IMR-90 (cell line): ENCODE data around the gene HSPA1L. TPM values are rescaled to one million over a fixed set of nuclear protein-coding genes. Genes with fewer than 3 reads are reported as not detected.
A peak's percentile ranks its signal among the peaks of the same experiment; 100 is the strongest.

Source experiments
- ATAC-seq: fragments of 200-7000 bp; cut with Tn5 transposase; 2 replicates; pipeline ENCODE4 v1.9.1; 2020; ENCODE audit warnings: low read depth, mild to moderate bottlenecking, moderate library complexity
- BruUV-seq: library from RNA; stranded (reverse); fragments of 400-500 nt; replicated peaks from 2 replicates; lab custom pipeline; 2021; lab: Mats Ljungman, UMichigan
- CTCF ChIA-PET: fragments of 300-600 bp; formaldehyde crosslinking; extraction: SDS; loops from one replicate; lab custom pipeline; 2021; ENCODE audit warnings: antibody characterized with exemption; lab: Yijun Ruan, JAX
- POLR2A ChIA-PET: fragments of 300-600 bp; sonication (Branson Sonifier 250); formaldehyde crosslinking; loops from one replicate; lab custom pipeline; 2022; ENCODE audit warnings: antibody characterized with exemption; ENCODE audit not compliant: unreplicated experiment; lab: Charles Lee
- DNase-seq: peaks from one replicate; pipeline ENCODE4 v3.0.0; 2013
- H2AFZ ChIP-seq: replicated peaks from 2 replicates; pipeline ENCODE3; 2013; ENCODE audit warnings: low read length, mild to moderate bottlenecking; ENCODE audit not compliant: poor library complexity
- H2AK5ac ChIP-seq: 2 replicates; pipeline ENCODE4 v1.6.1; 2013; ENCODE audit warnings: low read depth, low read length, inconsistent platforms
- H2AK9ac ChIP-seq: replicated peaks from 2 replicates; pipeline ENCODE3; 2013; ENCODE audit warnings: mild to moderate bottlenecking, low read depth, low read length, moderate library complexity; ENCODE audit not compliant: poor library complexity
- H2BK120ac ChIP-seq: 2 replicates; pipeline ENCODE4 v1.6.1; 2013; ENCODE audit warnings: low read depth, low read length, inconsistent platforms
- H2BK15ac ChIP-seq: 3 replicates; pipeline ENCODE4 v1.6.1; 2013; ENCODE audit warnings: low read depth, low read length, inconsistent platforms
- H2BK20ac ChIP-seq: 2 replicates; pipeline ENCODE4 v1.6.1; 2013; ENCODE audit warnings: low read depth, mild to moderate bottlenecking, inconsistent platforms, low read length, moderate library complexity
- H2BK5ac ChIP-seq: 2 replicates; pipeline ENCODE4 v1.6.1; 2013; ENCODE audit warnings: mild to moderate bottlenecking, low read depth, low read length, inconsistent platforms; ENCODE audit not compliant: poor library complexity, severe bottlenecking
- H3K14ac ChIP-seq: replicated peaks from 2 replicates; pipeline ENCODE4 v1.6.1; 2013; ENCODE audit warnings: low read depth, low read length, inconsistent platforms
- H3K18ac ChIP-seq: 2 replicates; pipeline ENCODE4 v1.6.1; 2013; ENCODE audit warnings: low read depth, low read length, control low read depth
- H3K23ac ChIP-seq: 2 replicates; pipeline ENCODE4 v1.6.1; 2013; ENCODE audit warnings: low read depth, low read length, inconsistent platforms
- H3K27ac ChIP-seq: 2 replicates; pipeline ENCODE4 v1.5.1; 2013; ENCODE audit warnings: mild to moderate bottlenecking, control low read depth, low read length; ENCODE audit not compliant: insufficient read depth
- H3K27me3 ChIP-seq: 2 replicates; pipeline ENCODE4 v1.6.1; 2013; ENCODE audit warnings: low read length; ENCODE audit not compliant: control insufficient read depth, insufficient read depth
- H3K36me3 ChIP-seq: 2 replicates; pipeline ENCODE4 v1.6.1; 2013; ENCODE audit warnings: low read length, mixed read lengths; ENCODE audit not compliant: control insufficient read depth, insufficient read depth
- H3K4ac ChIP-seq: 2 replicates; pipeline ENCODE4 v1.6.1; 2013; ENCODE audit warnings: low read depth, low read length, inconsistent platforms
- H3K4me1 ChIP-seq: 2 replicates; pipeline ENCODE4 v1.6.1; 2013; ENCODE audit warnings: low read length, mixed read lengths; ENCODE audit not compliant: control insufficient read depth, insufficient read depth
- H3K4me2 ChIP-seq: 2 replicates; pipeline ENCODE4 v1.6.1; 2013; ENCODE audit warnings: low read depth, mild to moderate bottlenecking, control low read depth, low read length, moderate library complexity
- H3K4me3 ChIP-seq: 2 replicates; pipeline ENCODE4 v1.5.1; 2013; ENCODE audit warnings: low read depth, mild to moderate bottlenecking, control low read depth, low read length, moderate library complexity; ENCODE audit not compliant: insufficient read depth
- H3K56ac ChIP-seq: 2 replicates; pipeline ENCODE4 v1.6.1; 2013; ENCODE audit warnings: low read length, inconsistent platforms; ENCODE audit not compliant: insufficient read depth; ENCODE audit errors: extremely low read depth
- H3K79me1 ChIP-seq, 2 experiments: 2 replicates each; pipeline ENCODE4 v1.6.1; 2013; ENCODE audit warnings: low read length in 2 of 2, inconsistent platforms in 1 of 2, low read depth in 1 of 2
- H3K9ac ChIP-seq: 2 replicates; pipeline ENCODE4 v1.6.1; 2013; ENCODE audit warnings: low read depth, low read length, control low read depth
- H3K9me1 ChIP-seq: 2 replicates; pipeline ENCODE4 v1.6.1; 2013; ENCODE audit warnings: low read length, inconsistent platforms; ENCODE audit not compliant: insufficient read depth
- H3K9me3 ChIP-seq: 2 replicates; pipeline ENCODE4 v1.6.1; 2013; ENCODE audit warnings: low read length; ENCODE audit not compliant: control insufficient read depth, insufficient read depth
- H4K20me1 ChIP-seq: 2 replicates; pipeline ENCODE4 v1.6.1; 2013; ENCODE audit warnings: low read length, inconsistent platforms; ENCODE audit not compliant: insufficient read depth
- H4K5ac ChIP-seq: 2 replicates; pipeline ENCODE4 v1.6.1; 2013; ENCODE audit warnings: mild to moderate bottlenecking, low read depth, low read length, control low read depth
- H4K8ac ChIP-seq, 2 experiments: 2 replicates each; pipeline ENCODE4 v1.6.1; 2013; ENCODE audit warnings: low read depth in 2 of 2, low read length in 2 of 2, control low read depth in 1 of 2, inconsistent platforms in 1 of 2
- H4K91ac ChIP-seq: 2 replicates; pipeline ENCODE4 v1.6.1; 2013; ENCODE audit warnings: low read depth, low read length, inconsistent platforms; ENCODE audit not compliant: insufficient read depth
- BHLHE40 ChIP-seq: fragments of 150-350 bp; IDR thresholded peaks from 2 replicates; pipeline ENCODE4 v1.6.1; 2016; ENCODE audit warnings: mild to moderate bottlenecking, low read depth, low read length
- FOS ChIP-seq: fragments of 150-350 bp; IDR thresholded peaks from 2 replicates; pipeline ENCODE4 v1.6.1; 2016; ENCODE audit warnings: low read depth, low read length
- MAFK ChIP-seq: IDR thresholded peaks from 2 replicates; pipeline ENCODE4 v1.6.1; 2012; ENCODE audit warnings: low read depth, low read length, improper control_type of control experiment
- MAZ ChIP-seq: IDR thresholded peaks from 2 replicates; pipeline ENCODE4 v1.6.1; 2012; ENCODE audit warnings: low read depth, mild to moderate bottlenecking, low read length, improper control_type of control experiment, moderate library complexity, borderline replicate concordance
- POLR2A ChIP-seq: IDR thresholded peaks from 2 replicates; pipeline ENCODE4 v1.6.1; 2012; ENCODE audit warnings: mild to moderate bottlenecking, low read depth, low read length
- WGBS, 2 experiments: methylation state at CpG; one replicate each; pipeline versions ENCODE4 v1.1.5 to v1.1.7; 2013; ENCODE audit warnings: missing lambda C conversion rate in 2 of 2; ENCODE audit not compliant: insufficient read length in 1 of 2; ENCODE audit errors: extremely low coverage in 2 of 2; 5-methylcytosine and 5-hydroxymethylcytosine counted together
- dilution Hi-C: fragments of 300-500 bp; cut with HindIII; formaldehyde crosslinking; loops from one replicate; pipeline ENCODE4 v1.14.3; 2018; ENCODE audit warnings: low sequenced_read_pairs; ENCODE audit not compliant: unreplicated experiment
- in situ Hi-C: fragments of 300-500 bp; cut with MboI; formaldehyde crosslinking; loops from 3 replicates; pipeline ENCODE4 v1.14.3; 2019; ENCODE audit warnings: low sequenced_read_pairs, inconsistent platforms, mixed read lengths
- intact Hi-C: fragments of 100-400 bp; cut with micrococcal nuclease; formaldehyde crosslinking; loops from 2 replicates; pipeline ENCODE4 v1.10.0; 2022
- polyA plus RNA-seq, 3 experiments: library from polyadenylated mRNA; depleted of rRNA; stranded (reverse); fragments of >200 nt; gene quantifications; 2 replicates each; pipeline ENCODE4 v1.2.3, GENCODE V29; 2012; ENCODE audit warnings: low replicate concordance in 1 of 3
- total RNA-seq: library from RNA; depleted of rRNA; stranded (reverse); fragments of >200 nt; gene quantifications from 2 replicates; pipeline ENCODE4 v1.2.3, GENCODE V29; 2012

The HSPA1L gene
- total and polyA plus RNA-seq, 2 of the 4 experiments (the other 2 are of a cell fraction) = 0.97 to 1.3 TPM

- DNase-seq (peak; percentile 43), ATAC-seq (no peak)
- ChIA-PET CTCF (no interaction called here), POLR2A (no interaction called here)
- Histone ChIP-seq H2AK5ac (no peak overlapping the region), H2AFZ (peak overlapping the region; percentile 10), H3K4me2 (no peak overlapping the region), H3K9me1 (0 out of 2 replicates have a peak, but pooled peaks cover 3% of the 10 kb centered on the region), H3K9me3 (no peaks in the 10 kb centered on the region), H2BK120ac (no peak overlapping the region), H3K23ac (0 out of 2 replicates have a peak overlapping the region, but pooled peaks have one; percentile 33), H3K14ac (no peak overlapping the region), H3K4me1 (no peaks in the 10 kb centered on the region; the same call in 1 of the 2 replicates), H3K36me3 (peaks cover 18% of the 10 kb centered on the region), H4K91ac (no peak overlapping the region), H3K4ac (no peak overlapping the region), H3K27me3 (no peaks in the 10 kb centered on the region), H2BK5ac (no peak overlapping the region), H3K27ac (no peak overlapping the region), H4K20me1 (no peaks in the 10 kb centered on the region), H4K5ac (no peak overlapping the region), H3K79me1 (peaks cover 0 to 49% of the 10 kb centered on the region in 2 experiments), H3K4me3 (no peak overlapping the region), H4K8ac (no peak overlapping the region), H3K9ac (no peak overlapping the region), H3K18ac (no peak overlapping the region), H2AK9ac (peak overlapping the region; percentile 67), H2BK15ac (no peak overlapping the region), H2BK20ac (no peak overlapping the region), H3K56ac (no peak overlapping the region)
- TF ChIP-seq MAZ = no peak
- no peak for TF ChIP-seq MAFK
- TF ChIP-seq BHLHE40 = no peak
- no peak for TF ChIP-seq POLR2A
- no peak for TF ChIP-seq FOS
- in situ Hi-C loops = no loop called here
- dilution Hi-C loops = no loop called here
- intact Hi-C loops = no loop called here
- WGBS, 2 experiments = no CpG with 5 or more reads among the region's 12 CpGs
- no TSS peak for BruUV-seq
Measured at GRCh38 chr6:31792761-31793171, 22.3 kb downstream of the HSPA1L start.
